MM.1S (cell line): ENCODE results near the gene CIB4.

Experiments used
- DNase-seq: peaks from one replicate; pipeline ENCODE4 v3.0.0-alpha.2; 2015
- H2AFZ ChIP-seq: fragments of 300-600 bp; sonication (generic); 2 replicates; pipeline ENCODE4 v1.6.0; 2016; ENCODE audit warnings: antibody characterized with exemption, low read length
- H3F3A ChIP-seq: fragments of 300-600 bp; sonication (generic); 2 replicates; pipeline ENCODE4 v1.6.1; 2016; ENCODE audit warnings: mild to moderate bottlenecking, antibody characterized with exemption, low read length, moderate library complexity, mixed read lengths; ENCODE audit not compliant: insufficient read depth
- H3K27ac ChIP-seq: fragments of 300-600 bp; sonication (generic); 2 replicates; pipeline ENCODE4 v1.5.1; 2016; ENCODE audit warnings: mild to moderate bottlenecking, low read length
- H3K27me3 ChIP-seq: fragments of 300-600 bp; sonication (generic); replicated peaks from 2 replicates; pipeline ENCODE4 v1.6.0; 2016; ENCODE audit warnings: low read length; ENCODE audit not compliant: insufficient read depth
- H3K36me3 ChIP-seq: fragments of 300-600 bp; sonication (generic); replicated peaks from 2 replicates; pipeline ENCODE4 v1.6.1; 2016; ENCODE audit warnings: mild to moderate bottlenecking, low read length, mixed read lengths; ENCODE audit not compliant: insufficient read depth
- H3K4me1 ChIP-seq: fragments of 300-600 bp; sonication (generic); 2 replicates; pipeline ENCODE4 v1.6.1; 2016; ENCODE audit warnings: low read length, mixed read lengths
- H3K4me2 ChIP-seq: fragments of 300-600 bp; sonication (generic); 2 replicates; pipeline ENCODE4 v1.6.0; 2016; ENCODE audit warnings: low read depth, low read length
- H3K4me3 ChIP-seq: fragments of 300-600 bp; sonication (generic); 2 replicates; pipeline ENCODE4 v1.5.1; 2016; ENCODE audit warnings: low read length, mixed read lengths
- H3K79me2 ChIP-seq: fragments of 300-600 bp; sonication (generic); 2 replicates; pipeline ENCODE4 v1.6.1; 2016; ENCODE audit warnings: mixed run types, low read length, mixed read lengths
- H3K9ac ChIP-seq: fragments of 300-600 bp; sonication (generic); 2 replicates; pipeline ENCODE4 v1.6.1; 2016; ENCODE audit warnings: low read length, mixed read lengths
- H3K9me2 ChIP-seq: fragments of 300-600 bp; sonication (generic); replicated peaks from 2 replicates; pipeline ENCODE4 v1.6.1; 2016; ENCODE audit warnings: mild to moderate bottlenecking, low read length, mixed read lengths; ENCODE audit not compliant: insufficient read depth
- H3K9me3 ChIP-seq: fragments of 300-600 bp; sonication (generic); replicated peaks from 2 replicates; pipeline ENCODE4 v1.6.1; 2016; ENCODE audit warnings: mild to moderate bottlenecking, low read length, mixed read lengths; ENCODE audit not compliant: insufficient read depth
- H4K20me1 ChIP-seq: fragments of 300-600 bp; sonication (generic); 2 replicates; pipeline ENCODE4 v1.6.1; 2016; ENCODE audit warnings: mild to moderate bottlenecking, low read length, moderate library complexity, mixed read lengths; ENCODE audit not compliant: insufficient read depth
- EZH2 ChIP-seq: fragments of 300-600 bp; sonication (generic); optimal IDR thresholded peaks from 2 replicates; pipeline ENCODE3; 2017; ENCODE audit warnings: low read depth, mild to moderate bottlenecking, antibody characterized with exemption, low read length, mixed read lengths
- EZH2phosphoT487 ChIP-seq: fragments of 300-600 bp; sonication (generic); IDR thresholded peaks from 2 replicates; pipeline ENCODE4 v1.6.1; 2018; ENCODE audit warnings: antibody characterized with exemption, low read length
- TF ChIP-seq, protein P1 (sequence below): fragments of 300-600 bp; sonication (generic); IDR thresholded peaks from 2 replicates; pipeline ENCODE4 v1.5.1; 2016; ENCODE audit warnings: antibody characterized with exemption, low read length, mixed read lengths

Gene CIB4

DNA sequence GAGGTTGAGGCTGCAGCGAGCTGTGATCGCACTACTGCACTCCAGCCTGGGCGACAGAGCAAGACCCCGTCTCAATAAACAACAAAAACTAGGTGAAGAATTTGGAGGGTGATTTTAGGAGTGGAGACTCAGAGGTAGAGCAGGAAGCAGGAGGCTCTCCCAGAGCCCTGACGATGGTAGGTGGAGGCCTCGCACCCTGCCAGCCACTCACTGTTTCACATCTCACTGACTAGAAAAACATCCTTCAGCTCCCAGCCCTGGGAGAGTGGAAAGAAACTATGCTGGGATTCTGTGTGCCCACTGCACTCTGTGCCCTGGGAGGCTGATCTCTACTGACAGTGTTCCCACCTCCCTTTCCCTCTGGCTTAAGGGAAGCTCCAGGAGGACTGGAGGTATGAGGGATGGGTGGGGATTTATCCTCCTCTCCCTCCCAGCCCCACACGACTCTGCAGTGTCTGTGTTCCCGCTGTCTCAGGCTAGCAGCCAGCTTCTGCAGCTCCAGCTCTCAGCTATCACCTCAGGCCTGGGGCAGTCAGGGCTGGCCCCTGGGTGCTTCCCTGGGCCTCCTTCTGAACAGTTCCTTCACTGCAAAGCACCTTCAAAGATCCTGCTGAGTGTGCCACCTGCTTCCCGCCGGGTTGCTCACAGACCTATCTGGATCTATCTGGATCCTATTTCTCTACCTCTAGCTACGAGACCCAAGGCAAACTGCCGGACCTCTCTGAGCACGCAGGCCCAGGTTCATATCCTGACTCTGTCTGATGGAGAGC lies 9.6 kb downstream of the CIB4 start:
- TF ChIP-seq EZH2phosphoT487 (no peak), EZH2 (no peak)
- TF ChIP-seq, protein P1, sequence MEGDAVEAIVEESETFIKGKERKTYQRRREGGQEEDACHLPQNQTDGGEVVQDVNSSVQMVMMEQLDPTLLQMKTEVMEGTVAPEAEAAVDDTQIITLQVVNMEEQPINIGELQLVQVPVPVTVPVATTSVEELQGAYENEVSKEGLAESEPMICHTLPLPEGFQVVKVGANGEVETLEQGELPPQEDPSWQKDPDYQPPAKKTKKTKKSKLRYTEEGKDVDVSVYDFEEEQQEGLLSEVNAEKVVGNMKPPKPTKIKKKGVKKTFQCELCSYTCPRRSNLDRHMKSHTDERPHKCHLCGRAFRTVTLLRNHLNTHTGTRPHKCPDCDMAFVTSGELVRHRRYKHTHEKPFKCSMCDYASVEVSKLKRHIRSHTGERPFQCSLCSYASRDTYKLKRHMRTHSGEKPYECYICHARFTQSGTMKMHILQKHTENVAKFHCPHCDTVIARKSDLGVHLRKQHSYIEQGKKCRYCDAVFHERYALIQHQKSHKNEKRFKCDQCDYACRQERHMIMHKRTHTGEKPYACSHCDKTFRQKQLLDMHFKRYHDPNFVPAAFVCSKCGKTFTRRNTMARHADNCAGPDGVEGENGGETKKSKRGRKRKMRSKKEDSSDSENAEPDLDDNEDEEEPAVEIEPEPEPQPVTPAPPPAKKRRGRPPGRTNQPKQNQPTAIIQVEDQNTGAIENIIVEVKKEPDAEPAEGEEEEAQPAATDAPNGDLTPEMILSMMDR, result no peak
- H2AFZ ChIP-seq, result no peak overlapping the region

DNA sequence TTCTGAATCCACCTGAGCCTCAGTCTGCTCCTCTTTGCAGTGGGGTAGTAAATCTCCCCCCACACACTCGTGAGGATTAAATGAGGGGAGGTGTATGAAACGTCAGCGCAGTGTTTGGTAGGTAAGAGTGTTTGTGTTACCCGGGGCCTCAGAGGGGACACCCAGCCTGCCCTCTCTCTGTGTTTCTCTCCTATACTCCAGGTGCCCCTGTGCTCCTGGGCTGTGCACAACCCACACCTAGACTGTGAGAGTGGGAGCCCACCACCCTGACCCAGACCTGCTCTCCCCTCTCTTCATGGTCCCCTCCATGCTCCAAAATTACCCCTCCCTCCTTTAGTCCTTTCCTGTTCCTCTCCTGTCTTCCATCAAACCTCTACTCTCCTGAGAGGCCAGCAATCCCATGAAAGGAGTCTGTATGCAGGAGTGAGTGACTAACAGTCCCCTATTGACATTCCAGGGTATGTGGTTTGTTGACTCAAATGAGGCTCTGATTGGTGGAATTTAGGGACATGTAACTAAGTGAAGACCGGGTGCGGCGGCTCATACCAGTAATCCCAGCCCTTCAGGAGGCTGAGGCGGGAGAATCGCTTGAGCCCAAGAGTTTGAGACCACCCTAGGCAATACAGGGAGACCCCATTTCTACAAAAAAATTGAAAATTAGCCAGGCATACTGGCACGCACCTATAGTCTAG lies 10.4 kb downstream of the CIB4 start:
- no peak overlapping the region for H3K4me3 ChIP-seq
- H3K9me2 ChIP-seq, result no peaks in the 10 kb centered on the region
- no peaks in the 10 kb centered on the region for H3K79me2 ChIP-seq
- H2AFZ ChIP-seq, result no peak overlapping the region
- no peak for TF ChIP-seq EZH2phosphoT487
- TF ChIP-seq, protein P1, result no peak
- TF ChIP-seq EZH2, result no peak
- H3K27me3 ChIP-seq, result peaks cover 80% of the 10 kb centered on the region
- H3K36me3 ChIP-seq, result no peaks in the 10 kb centered on the region
- H3K27ac ChIP-seq, result no peak overlapping the region
- H3K9me3 ChIP-seq, result no peaks in the 10 kb centered on the region
- no peak overlapping the region for H3K9ac ChIP-seq
- H3K4me1 ChIP-seq, result no peaks in the 10 kb centered on the region
- H3K4me2 ChIP-seq, result no peak overlapping the region
- no peaks in the 10 kb centered on the region; the same call in 1 of the 2 replicates for H4K20me1 ChIP-seq
- no peaks in the 10 kb centered on the region for H3F3A ChIP-seq
- DNase-seq, result no peak

More for the DNA sequence above, 9.6 kb downstream of the CIB4 start:
- Histone ChIP-seq H3F3A (no peaks in the 10 kb centered on the region), H3K4me2 (no peak overlapping the region), H3K4me3 (no peak overlapping the region), H3K9me3 (no peaks in the 10 kb centered on the region), H3K9ac (no peak overlapping the region), H3K36me3 (no peaks in the 10 kb centered on the region), H3K79me2 (no peaks in the 10 kb centered on the region), H3K27me3 (peaks cover 77% of the 10 kb centered on the region), H3K27ac (no peak overlapping the region), H3K9me2 (no peaks in the 10 kb centered on the region), H3K4me1 (no peaks in the 10 kb centered on the region), H4K20me1 (no peaks in the 10 kb centered on the region; the same call in 1 of the 2 replicates)
- DNase-seq, result no peak

DNA sequence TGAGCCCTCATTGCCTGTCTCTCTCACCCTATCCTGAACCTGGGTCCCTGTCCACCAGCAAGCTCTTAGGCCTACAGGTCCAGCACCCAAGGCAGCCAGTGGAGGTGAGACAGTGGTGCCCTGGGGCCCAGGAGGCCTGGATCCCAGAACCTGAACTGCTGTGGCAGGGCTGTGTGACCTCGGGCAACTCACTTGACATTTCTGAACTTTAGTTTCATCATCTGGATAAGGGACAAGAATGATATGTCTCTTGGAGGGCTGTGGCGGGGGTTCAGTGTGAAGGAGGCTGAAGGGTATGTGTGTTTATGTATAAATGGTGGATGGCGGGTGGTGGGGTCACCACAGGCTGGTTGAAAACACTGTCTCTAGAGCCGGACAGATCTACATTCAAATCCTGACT lies 10.9 kb downstream of the CIB4 start:
- Histone ChIP-seq H3K9ac (no peak overlapping the region), H3K27me3 (peaks cover 80% of the 10 kb centered on the region), H4K20me1 (no peaks in the 10 kb centered on the region; the same call in 1 of the 2 replicates), H3K79me2 (no peaks in the 10 kb centered on the region), H3K4me1 (no peaks in the 10 kb centered on the region), H3K4me2 (no peak overlapping the region), H3K9me3 (no peaks in the 10 kb centered on the region), H3K4me3 (no peak overlapping the region), H3K27ac (no peak overlapping the region), H3K9me2 (no peaks in the 10 kb centered on the region), H2AFZ (no peak overlapping the region), H3K36me3 (no peaks in the 10 kb centered on the region), H3F3A (no peaks in the 10 kb centered on the region)
- DNase-seq, result no peak
- TF ChIP-seq EZH2phosphoT487 (no peak), EZH2 (no peak)
- TF ChIP-seq, protein P1, result no peak
